ENCODE data around the gene CELF5. TPM values are rescaled to one million over a fixed set of nuclear protein-coding genes. Genes with fewer than 3 reads are reported as not detected.
"Not testable (repeated sequence)": the region's sequence is repeated elsewhere in the genome, so short reads cannot be mapped to it uniquely, and the experiment has no call there.

Gene CELF5
- polyA plus RNA-seq, 12 donors = 0.04 to 8.5 (median 0.35) TPM; not detected in 1

DNA sequence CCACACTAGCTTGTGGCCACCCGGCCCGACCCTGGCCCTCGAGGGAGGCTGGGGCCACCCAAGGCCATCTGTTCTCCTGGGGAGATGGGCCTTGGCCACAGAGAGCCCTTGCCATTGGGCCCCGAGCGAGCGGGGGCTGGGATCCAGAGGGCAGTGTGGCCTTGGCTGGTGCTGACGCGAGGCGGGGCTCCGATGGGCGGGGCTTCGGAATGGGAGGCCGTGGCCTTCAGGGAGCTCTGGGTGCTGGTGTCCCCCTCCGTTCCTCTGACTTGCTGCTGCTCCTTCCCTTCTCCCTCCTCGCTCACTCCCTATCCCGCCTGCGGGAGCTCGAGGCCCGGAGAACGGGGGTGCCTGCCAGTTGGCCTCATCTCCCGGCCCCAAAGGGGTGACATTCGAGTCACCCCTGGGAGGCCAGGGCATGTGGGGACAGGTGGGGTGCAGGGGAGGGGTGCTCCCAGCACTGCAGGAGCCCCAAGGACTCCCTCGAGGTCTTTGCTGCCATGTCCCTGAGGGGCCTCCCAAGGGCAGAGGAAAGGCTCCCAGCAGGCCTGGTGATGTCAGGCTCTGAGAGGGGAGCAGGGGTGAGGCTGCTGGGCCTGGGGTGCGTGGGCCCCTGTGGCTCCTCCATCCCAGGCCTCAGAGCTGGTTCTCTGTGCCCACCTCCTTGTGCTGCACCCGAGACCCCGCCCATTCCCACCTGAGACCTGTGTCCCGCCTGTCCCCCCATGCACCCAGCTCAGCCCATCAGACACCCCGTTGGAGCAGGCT lies 34.6 kb upstream of the CELF5 start:
- no peak for DNase-seq

DNA sequence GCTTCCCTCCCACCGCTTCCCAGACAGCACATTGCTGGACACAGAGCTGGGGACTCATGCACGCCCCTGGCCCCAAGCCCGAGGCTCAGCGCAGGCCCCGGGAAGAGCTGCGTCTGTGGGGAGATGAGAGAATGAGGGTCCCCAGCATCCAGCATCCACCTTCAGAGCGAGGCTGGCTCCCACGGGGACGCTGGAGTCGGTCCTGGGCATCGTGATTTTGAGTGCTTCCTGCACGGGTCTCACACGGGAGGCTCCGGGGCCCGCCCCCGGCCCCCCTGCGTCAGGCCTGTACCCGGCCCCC lies 34.0 kb upstream of the CELF5 start:
- no peak for DNase-seq

DNA sequence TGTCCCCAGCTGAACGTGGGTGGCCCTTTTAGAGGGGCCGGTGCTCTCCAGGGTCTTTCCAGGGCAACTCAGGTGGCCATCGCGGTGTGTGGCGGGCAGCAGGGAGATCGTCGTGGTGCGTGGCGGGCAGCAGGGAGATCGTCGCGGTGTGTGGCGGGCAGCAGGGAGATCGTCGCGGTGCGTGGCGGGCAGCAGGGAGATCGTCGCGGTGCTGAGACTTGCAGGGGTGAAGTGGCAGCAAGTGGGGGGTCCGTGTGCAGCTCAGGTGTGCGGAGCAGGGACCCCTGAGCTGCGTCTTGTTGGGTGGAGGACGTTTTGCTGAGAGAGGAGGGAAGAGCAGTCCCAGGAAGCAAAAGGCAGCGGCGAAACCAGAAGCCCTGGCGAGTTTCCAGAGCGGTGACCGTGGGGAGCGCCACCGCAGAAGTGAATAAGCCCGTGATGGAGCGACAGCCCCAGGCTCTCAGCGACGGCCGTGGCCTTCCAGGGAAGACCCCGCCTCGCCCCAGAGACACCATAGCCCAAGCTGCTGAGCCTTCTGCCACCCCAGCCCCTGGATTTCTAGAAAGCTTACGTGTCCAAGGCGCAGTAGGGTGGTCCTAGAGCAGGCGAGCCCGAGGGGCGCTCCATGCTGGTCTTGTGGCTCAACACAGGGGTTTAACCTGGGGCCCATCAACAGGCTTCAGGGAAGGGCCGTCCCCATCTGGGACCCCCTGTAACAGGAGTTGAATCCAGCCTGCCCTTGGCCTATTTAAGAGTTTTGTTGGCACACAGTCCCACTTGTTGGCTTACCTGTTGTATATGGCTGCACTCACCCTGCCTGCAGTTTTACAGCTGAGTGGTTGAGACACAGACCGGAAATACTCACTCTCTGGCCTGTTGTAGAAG lies 33.3 kb upstream of the CELF5 start:
- no peak for DNase-seq

DNA sequence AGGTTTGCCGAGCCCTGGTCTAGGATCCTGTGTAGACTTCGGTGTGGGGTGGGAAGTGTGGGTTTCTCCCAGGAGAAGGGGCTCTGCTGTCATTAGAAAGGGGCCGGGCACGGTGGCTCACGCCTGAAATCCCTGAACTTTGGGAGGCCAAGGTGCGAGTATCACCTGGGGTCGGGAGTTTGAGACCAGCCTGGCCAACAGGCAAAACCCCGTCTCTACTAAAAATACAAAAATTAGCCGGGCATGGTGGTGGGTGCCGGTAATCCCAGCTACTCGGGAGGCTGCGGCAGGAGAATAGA lies 32.7 kb upstream of the CELF5 start:
- DNase-seq = not testable (repeated sequence)

DNA sequence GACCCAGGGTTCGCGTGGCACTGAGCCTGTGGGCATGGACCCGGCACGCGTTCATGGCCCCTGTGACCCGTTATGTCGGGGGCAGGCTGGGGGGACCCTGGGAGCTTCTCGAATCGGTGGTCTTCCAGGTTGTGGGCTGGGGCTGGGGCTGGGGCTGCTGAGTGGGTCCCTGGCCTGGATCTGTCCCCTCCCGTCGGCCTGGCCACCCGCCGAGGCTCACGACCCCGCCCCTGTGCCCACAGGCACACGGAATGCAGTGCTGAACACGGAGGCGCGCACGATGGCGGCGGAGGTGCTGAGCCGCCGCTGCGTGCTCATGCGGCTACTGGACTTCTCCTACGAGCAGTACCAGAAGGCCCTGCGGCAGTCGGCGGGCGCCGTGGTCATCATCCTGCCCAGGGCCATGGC lies 32.2 kb upstream of the CELF5 start:
- no peak for DNase-seq

DNA sequence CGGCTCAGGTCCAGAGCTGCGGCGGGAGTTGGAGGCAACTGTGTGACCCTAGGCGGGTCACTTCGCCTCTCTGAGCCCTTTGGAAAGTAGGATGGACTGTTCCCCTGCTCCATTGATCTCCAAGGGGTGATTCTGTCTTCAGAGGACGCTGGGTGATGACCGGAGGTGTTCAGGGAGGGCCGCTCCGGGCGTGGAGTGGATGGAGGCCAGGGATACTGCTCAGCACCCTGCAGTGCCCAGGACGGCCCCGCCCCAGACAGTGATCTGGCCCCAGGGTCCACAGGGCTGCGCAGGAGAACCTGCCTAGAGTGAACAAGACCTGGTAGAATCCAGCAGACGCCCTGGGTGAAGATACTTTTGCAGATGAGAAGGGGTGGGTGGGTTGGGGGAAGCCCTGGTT lies 31.8 kb upstream of the CELF5 start:
- DNase-seq = no peak

DNA sequence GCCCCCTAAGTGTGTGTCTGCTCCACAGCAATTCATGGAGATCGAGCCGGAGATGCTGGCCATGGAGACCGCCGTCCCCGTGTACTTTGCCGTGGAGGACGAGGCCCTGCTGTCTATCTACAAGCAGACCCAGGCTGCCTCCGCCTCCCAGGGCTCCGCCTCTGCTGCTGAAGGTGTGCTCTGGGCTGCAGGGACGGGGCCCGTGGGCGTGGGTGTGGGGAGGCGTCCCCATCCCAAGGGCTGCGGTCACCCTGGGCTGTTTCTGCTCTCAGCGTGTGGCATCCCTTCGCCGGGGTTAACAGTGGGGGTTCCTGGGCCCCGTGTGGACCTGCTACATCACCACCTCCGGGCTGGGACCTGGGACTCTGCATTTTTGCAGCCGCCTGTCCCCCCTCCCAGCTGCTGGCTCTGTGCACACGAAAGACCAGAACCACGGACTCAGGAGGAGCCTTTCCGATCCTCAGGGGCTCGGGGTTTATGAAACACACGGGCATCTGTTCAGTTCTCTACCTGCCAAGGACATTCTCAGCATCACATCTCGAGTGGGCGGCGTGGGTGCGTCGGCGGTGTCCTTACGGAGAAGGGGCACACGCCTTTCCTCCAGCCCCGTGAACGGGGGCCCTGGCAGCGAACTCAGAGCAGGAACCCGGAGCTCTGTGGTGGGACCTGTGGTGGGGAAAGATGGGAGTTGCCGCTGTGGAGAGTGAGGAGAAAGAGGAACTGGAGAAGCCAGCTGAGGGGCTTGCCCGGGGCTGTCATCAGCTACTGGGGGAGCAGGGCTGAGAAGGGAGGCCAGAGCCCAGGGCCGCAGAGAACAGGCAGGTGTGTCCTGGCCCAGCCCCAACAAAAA lies 31.0 kb upstream of the CELF5 start:
- no peak for DNase-seq

DNA sequence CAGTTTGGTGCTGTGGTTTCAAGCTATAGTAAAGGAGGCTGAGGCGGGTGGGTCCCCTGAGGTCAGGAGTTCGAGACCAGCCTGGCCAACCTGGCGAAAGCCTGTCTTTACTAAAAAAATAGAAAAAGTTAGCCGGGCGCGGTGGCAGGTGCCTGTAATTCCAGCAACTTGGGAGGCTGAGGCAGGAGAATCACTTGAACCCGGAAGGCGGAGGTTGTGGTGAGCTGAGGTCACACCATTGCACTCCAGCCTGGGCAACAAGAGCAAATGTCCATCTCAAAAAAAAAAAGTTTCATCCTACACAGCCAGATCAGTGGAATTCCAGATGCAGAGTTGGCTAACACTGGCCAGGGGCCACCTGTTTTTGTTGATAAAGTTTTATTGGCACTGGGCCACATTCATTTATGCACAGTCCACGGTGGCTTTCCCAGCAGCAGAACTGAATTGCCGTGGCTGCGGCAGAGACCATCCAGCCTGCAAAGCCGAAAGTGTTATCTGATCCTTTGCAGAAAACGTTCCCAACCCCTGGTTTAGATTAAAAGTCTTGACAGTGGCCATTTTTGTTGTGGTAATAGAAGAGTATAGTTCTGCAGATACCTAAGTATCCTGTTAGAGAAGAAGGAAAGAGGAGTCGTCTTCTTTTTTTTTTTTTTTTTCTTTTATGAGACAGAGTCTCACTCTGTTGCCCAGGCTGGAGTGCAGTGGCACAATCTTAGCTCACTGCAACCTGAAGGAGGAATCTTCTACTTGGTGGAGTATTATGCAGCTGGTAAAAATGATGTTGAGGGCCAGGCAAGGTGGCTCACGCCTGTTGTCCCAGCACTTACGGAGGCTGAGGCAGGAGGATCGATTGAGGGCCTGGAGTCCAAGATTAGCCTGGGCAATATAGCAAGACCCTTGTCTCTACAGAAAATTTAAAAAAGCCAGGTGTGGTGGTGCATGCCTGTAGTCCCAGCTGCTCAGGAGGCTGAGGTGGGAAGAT lies 30.1 kb upstream of the CELF5 start:
- DNase-seq = no peak

DNA sequence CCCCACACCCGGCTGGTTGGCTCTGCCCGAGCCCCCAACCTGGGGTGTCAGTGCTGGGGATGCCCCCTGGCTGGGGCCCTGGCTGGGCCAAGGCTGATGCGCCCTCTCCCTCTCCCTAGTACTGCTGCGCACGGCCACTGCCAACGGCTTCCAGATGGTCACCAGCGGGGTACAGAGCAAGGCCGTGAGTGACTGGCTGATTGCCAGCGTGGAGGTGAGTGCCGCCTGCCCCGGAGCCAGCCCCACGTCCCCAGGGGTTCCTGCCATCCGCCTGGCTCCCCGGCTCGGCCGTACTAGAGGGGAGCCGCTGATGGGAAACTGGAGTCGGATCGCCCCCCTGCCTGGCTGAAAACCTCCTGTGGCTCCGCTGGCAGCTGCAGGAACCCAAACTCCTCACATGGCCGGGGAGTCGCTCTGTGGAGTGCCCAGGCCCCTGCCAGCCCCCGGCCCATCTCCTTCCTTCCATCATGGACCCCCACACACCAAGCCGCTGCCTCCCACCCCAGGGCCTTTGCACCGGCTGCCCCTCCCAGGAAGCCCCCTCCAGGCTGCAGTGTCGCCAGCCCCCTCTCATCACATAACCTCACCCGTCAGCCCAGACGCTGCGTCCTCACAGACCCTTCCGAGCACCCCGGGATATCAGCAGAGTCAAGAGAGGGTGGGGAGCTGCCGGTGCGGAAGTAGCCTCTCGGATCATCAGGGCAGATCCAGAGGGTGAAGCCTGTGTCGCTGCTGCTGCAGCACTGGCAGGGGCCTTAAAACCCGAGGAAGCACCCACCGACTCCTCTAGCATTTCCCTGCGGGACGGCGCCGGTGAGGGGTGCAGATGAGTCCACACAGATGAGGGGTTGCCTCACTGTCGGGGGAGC lies 28.2 kb upstream of the CELF5 start:
- DNase-seq = no peak

DNA sequence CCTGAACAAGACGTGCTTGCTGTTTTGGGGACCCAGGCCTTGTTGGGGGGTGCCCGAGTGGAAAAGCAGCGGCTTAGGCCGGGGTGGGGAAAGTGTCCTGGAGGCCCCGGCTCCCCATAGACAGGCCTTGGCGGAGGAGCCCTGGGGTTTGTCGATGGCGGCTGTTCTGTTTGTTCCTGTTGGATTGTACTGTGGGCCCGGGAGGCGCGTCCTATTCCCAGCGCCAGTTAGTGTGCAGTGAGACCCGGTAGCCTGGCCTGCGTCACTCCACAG lies 27.6 kb upstream of the CELF5 start:
- no peak for DNase-seq

DNA sequence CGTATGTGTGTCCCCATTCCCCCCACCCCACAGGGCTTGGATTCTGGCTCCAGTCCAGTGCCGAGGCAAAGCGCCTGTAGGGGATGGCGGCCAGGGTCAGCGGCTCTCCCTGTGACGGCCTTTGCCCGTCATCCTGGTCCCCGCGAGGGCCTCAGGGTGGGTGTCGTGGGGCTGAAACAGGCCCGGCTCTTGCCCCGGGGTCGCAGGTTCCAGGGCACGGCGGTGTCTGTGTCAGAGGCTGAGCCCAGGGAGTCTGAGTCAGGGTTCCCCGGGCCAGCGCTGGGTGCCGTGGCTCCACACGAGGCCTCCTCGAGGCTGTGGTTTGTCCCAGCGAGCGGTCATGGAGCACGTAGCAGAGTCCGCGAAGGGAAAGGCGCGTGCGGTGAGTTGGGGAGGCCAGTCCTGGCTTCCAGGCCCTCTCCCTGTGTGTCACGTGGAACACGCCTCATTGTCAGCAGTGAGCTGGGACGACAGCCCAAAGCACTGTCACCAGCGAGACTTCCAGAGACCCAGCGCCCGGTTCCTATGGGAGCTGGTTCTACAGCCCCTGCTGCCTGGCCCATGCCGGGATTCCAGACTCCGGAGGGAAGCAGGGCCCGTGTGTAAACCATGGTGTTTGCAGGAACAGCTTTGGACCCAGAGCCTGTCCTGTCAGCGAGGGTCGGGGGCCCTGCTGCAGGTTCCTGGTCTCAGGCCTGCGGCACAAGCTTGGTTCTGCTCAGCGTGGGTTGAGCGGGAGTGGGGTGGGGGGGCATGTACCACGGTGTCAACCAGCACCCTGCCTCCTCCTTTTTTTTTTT lies 25.4 kb upstream of the CELF5 start:
- DNase-seq = no peak

DNA sequence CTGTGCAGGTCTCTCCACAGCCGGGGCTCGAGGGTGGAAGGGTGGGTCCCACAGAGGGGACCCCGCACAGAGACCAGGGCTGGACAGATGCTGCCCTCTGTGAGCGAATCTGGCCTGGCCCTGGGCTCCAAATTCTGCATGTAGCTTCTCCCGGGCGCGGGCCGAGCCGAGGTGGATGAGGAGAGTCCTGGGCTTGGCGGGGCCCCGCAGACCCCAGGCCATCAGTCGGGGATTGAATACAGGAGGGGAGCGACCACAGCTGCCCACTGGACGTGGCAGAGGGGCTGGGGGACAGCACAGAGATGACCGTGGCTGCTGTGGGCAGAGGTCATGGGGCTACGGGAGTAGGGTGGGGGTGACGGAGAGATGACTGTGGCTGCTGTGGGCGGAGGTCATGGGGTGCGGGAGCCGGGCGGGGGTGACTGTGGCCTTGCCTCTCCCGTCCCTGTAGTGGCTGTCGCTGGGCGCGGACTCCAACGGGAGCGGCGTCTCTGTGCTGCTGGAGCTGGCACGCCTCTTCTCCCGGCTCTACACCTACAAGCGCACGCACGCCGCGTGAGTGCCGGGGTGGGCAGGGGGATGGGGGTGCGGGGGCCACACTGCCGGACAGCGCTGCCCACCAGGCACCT lies 23.3 kb upstream of the CELF5 start:
- DNase-seq = no peak

DNA sequence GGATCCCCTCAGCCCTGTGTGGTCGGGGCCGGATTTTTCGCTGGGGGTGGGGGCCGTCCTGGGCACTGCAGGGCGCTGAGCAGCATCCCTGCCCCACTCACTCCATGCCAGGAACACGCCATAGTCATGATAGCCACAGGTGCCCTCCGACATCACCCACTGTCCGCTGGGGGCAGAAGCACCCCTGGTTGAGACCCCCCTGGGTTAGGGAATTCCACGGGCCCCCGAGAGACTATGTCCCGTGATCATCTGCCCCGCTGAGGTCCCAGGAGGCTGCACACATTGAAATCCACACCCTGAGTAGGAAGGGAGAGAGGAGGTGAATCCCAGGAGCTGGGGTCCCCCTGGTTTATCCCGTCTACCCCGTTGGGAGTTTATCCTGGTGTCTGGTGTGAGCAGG lies 22.6 kb upstream of the CELF5 start:
- no peak for DNase-seq

DNA sequence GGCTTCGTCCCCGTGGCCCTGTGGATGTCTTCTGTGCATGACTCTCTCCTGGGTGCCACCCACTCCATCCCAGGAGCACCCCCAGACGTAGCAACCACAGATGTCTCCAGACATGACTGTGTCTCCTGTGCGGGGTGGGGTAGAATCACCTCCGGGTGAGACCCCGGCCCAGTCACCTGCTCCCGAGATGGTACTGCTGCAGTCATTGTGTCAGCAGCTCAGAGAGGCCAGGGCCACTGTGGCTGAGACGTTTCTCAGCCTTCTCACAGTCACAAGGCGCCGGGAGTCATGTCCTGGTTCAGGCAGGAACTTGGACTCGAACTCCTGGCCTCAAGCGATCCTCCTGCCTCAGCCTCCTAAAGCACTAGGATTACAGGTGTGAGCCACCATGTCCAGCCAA lies 22.1 kb upstream of the CELF5 start:
- no peak for DNase-seq

DNA sequence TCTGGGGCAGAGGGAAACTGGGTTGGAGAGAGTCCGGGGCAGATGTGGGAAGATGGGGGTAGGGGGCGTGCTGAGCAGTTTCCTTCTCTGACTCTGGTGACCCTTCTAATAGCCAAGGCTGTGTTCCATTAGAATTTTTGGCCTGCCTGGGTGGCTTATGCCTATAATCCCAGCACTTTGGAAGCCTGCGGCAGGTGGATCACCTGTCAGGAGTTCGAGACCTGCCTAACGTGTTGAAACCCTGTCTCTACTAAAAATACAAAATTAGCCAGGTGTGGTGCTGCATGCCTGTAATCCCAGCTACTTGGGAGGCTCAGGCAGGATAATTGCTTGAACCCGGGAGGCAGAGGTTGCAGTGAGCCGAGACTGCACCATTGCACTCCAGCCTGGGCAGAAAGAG lies 21.6 kb upstream of the CELF5 start:
- DNase-seq = not testable (repeated sequence)

DNA sequence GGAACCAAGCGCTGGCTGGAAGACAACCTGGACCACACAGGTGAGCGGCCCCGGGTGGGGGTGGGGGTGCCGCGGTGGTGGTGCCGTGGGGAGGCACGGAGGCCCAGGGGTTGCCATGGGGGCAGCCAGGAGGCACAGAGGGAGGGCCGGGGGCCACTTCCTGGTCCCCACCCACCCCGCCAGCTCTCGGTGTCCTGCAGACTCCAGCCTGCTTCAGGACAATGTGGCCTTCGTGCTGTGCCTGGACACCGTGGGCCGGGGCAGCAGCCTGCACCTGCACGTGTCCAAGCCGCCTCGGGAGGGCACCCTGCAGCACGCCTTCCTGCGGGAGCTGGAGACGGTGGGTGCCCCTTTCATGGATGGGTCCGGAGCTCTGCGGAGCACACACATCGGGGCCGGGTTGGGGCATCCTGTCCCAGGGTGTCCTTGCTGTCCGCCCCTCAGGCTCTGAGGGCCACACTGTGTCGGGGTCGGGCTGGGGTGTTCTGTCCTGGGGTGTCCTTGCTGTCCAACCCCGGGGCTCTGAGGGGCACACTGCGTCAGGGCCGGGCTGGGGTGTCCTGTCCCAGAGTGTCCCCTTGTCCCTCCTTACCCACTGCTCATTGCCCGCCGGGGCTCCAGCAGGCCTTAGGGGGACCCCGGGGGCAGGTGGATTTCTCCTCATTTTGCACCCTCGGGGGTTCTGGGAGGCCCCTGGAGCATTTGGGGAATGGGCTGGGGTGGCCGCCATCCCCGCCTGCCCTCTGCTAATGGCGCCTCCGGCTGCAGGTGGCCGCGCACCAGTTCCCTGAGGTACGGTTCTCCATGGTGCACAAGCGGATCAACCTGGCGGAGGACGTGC lies 20.4 kb upstream of the CELF5 start:
- no peak for DNase-seq

DNA sequence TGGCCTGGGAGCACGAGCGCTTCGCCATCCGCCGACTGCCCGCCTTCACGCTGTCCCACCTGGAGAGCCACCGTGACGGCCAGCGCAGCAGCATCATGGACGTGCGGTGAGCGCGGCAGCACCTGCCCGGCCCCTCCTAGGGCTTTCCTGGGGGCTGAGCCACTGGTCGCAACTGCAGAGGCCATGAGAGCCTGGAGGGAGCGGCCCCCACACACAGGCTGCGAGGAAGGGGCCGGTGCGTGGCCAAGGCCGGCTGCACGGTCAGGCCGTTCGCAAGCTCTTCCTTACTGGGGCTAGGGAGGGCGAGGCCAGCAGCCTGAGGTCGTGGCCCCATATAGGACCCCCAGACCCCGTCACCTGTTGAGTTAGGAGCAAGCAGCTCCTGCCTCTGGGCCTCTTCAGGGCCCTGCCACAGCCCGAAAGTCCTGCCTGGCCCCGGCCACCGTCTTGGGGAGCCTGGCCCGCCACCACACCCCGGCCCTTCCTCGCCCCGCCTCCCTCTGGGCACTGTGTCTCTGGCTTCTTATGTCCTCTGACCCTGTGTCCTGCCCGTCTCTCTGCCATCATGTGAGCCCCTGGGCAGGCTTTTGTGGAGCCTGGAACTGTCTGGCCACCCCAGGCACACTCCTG lies 19.7 kb upstream of the CELF5 start:
- DNase-seq = no peak

Measured in muscle of arm (tissue), 12 donors.